Skin epidermis (tissue), 12 donors: ENCODE measurements around the gene CHD9.
"Not testable (repeated sequence)": the region's sequence is repeated elsewhere in the genome, so short reads cannot be mapped to it uniquely, and the experiment has no call there.

Experiments
- H3K27ac ChIP-seq, 21 experiments: fragments of 200-600 bp; sonication (generic) in 11 of 21; one replicate each; pipeline ENCODE4 v1.5.0; 2020; ENCODE audit warnings: mild to moderate bottlenecking in 3 of 21, inconsistent platforms in 2 of 21, moderate library complexity in 2 of 21
- H3K4me3 ChIP-seq, 7 experiments: fragments of 200-600 bp; sonication (generic) in 2 of 7; one replicate each; pipeline ENCODE4 v1.5.0; 2020; ENCODE audit warnings: inconsistent platforms in 2 of 7, mild to moderate bottlenecking in 2 of 7, moderate library complexity in 1 of 7

The CHD9 gene

GRCh38 chr16:53216798-53217197 is 162.0 kb downstream of the CHD9 start:
- Histone ChIP-seq H3K27ac (no peak overlapping the region), H3K4me3 (no peak overlapping the region)

- Histone ChIP-seq H3K4me3 (no peak overlapping the region), H3K27ac (peak overlapping the region in 8 of 21 experiments; percentile 12 to 72 (median 50))
Measured at GRCh38 chr16:53219371-53219770, 164.6 kb downstream of the CHD9 start.

GRCh38 chr16:53219795-53220454 is 165.1 kb downstream of the CHD9 start:
- Histone ChIP-seq H3K4me3 (no peak overlapping the region), H3K27ac (peak overlapping the region in 8 of 21 experiments; percentile 22 to 72 (median 54))

GRCh38 chr16:53220585-53220984 is 165.8 kb downstream of the CHD9 start:
- H3K4me3 ChIP-seq: no peak overlapping the region
- H3K27ac ChIP-seq: peak overlapping the region in 5 of 21 experiments; percentile 22 to 69 (median 39)

- H3K27ac ChIP-seq: no peak overlapping the region
- H3K4me3 ChIP-seq: no peak overlapping the region
Measured at GRCh38 chr16:53224951-53225533, 170.3 kb downstream of the CHD9 start.

GRCh38 chr16:53232826-53233529 is 178.2 kb downstream of the CHD9 start:
- H3K4me3 ChIP-seq: no peak overlapping the region
- H3K27ac ChIP-seq: peak overlapping the region in 2 of 21 experiments; percentile 2 to 12

GRCh38 chr16:53234836-53235235 is 180.0 kb downstream of the CHD9 start:
- no peak overlapping the region for H3K27ac ChIP-seq
- no peak overlapping the region for H3K4me3 ChIP-seq

- Histone ChIP-seq H3K27ac (no peak overlapping the region), H3K4me3 (no peak overlapping the region)
Measured at GRCh38 chr16:53235851-53236250, 181.1 kb downstream of the CHD9 start.

- H3K4me3 ChIP-seq: no peak overlapping the region
- H3K27ac ChIP-seq: no peak overlapping the region
Measured at GRCh38 chr16:53249331-53249730, 194.5 kb downstream of the CHD9 start.

GRCh38 chr16:53257001-53257400 is 202.2 kb downstream of the CHD9 start:
- no peak overlapping the region for H3K27ac ChIP-seq
- no peak overlapping the region for H3K4me3 ChIP-seq

- H3K27ac ChIP-seq: no peak overlapping the region
- no peak overlapping the region for H3K4me3 ChIP-seq
Measured at GRCh38 chr16:53258809-53259208, 204.0 kb downstream of the CHD9 start.

GRCh38 chr16:53261276-53261675 is 206.5 kb downstream of the CHD9 start:
- H3K4me3 ChIP-seq: no peak overlapping the region
- H3K27ac ChIP-seq: no peak overlapping the region

- Histone ChIP-seq H3K4me3 (no peak overlapping the region), H3K27ac (no peak overlapping the region)
Measured at GRCh38 chr16:53262645-53263044, 207.9 kb downstream of the CHD9 start.

- Histone ChIP-seq H3K4me3 (no peak overlapping the region), H3K27ac (no peak overlapping the region)
Measured at GRCh38 chr16:53266156-53266555, 211.4 kb downstream of the CHD9 start.

- not testable (repeated sequence) for H3K27ac ChIP-seq, H3K4me3 ChIP-seq
Measured at GRCh38 chr16:53278498-53278897, 223.7 kb downstream of the CHD9 start.

- no peak overlapping the region for H3K4me3 ChIP-seq
- H3K27ac ChIP-seq: no peak overlapping the region
Measured at GRCh38 chr16:53281280-53281679, 226.5 kb downstream of the CHD9 start.

GRCh38 chr16:53281859-53282258 is 227.1 kb downstream of the CHD9 start:
- Histone ChIP-seq H3K4me3 (no peak overlapping the region), H3K27ac (no peak overlapping the region)

- Histone ChIP-seq H3K27ac (peak overlapping the region in 1 of 21 experiments; percentile 22), H3K4me3 (no peak overlapping the region)
Measured at GRCh38 chr16:53282328-53282727, 227.5 kb downstream of the CHD9 start.

GRCh38 chr16:53282975-53283946 is 228.5 kb downstream of the CHD9 start:
- peak overlapping the region in 1 of 21 experiments; percentile 22 for H3K27ac ChIP-seq
- H3K4me3 ChIP-seq: no peak overlapping the region

- Histone ChIP-seq H3K27ac (no peak overlapping the region), H3K4me3 (no peak overlapping the region)
Measured at GRCh38 chr16:53285236-53285635, 230.4 kb downstream of the CHD9 start.
